GM12865 (cell line): ENCODE results near the gene CDT1.

Experiments
- DNase-seq: peaks from one replicate; pipeline ENCODE4 v3.0.0; 2010; ENCODE audit warnings: low read depth
- H3K4me3 ChIP-seq: 2 replicates; pipeline ENCODE4 v1.5.1; 2011; ENCODE audit warnings: mild to moderate bottlenecking, low read depth, low read length, control low read depth
- CTCF ChIP-seq: IDR thresholded peaks from 2 replicates; pipeline ENCODE4 v1.5.1; 2011; ENCODE audit warnings: low read length, control low read depth, low read depth, inconsistent platforms; ENCODE audit not compliant: insufficient read depth; ENCODE audit errors: missing control alignments

Gene CDT1

GRCh38 chr16:88841521-88842307 is 38.1 kb downstream of the CDT1 start:
- DNase-seq, result no peak
- no peak overlapping the region for H3K4me3 ChIP-seq
- TF ChIP-seq CTCF, result no peak

DNA sequence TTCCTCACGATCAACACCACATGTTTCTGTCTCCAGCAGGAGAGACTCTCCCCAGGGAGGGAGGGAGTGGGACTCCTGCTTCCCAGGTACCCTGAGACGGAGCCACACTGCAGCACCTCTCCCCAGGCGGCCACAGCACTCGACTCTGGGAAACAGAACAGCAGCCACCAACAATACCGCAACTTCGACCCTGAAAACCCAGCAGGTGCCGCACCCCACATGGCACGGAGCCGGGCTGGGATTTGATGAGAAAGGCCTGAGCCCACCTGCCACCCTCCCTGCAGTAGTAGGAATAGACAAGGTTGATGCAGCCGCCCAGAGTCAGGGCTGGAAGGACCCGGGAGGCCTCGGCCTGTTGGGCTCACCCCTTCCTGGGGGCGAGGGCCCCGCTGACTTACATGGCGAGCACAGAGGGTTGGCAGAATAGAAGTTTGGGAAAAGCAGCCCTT is 38.7 kb downstream of the CDT1 start:
- H3K4me3 ChIP-seq, result no peak overlapping the region
- TF ChIP-seq CTCF, result no peak
- DNase-seq, result no peak

GRCh38 chr16:88842806-88843205 is 39.2 kb downstream of the CDT1 start:
- TF ChIP-seq CTCF, result no peak
- no peak for DNase-seq

GRCh38 chr16:88843256-88843655 is 39.7 kb downstream of the CDT1 start:
- no peak overlapping the region for H3K4me3 ChIP-seq
- DNase-seq, result no peak
- no peak for TF ChIP-seq CTCF

More at GRCh38 chr16:88842806-88843205, 39.2 kb downstream of the CDT1 start:
- H3K4me3 ChIP-seq, result no peak overlapping the region

DNA sequence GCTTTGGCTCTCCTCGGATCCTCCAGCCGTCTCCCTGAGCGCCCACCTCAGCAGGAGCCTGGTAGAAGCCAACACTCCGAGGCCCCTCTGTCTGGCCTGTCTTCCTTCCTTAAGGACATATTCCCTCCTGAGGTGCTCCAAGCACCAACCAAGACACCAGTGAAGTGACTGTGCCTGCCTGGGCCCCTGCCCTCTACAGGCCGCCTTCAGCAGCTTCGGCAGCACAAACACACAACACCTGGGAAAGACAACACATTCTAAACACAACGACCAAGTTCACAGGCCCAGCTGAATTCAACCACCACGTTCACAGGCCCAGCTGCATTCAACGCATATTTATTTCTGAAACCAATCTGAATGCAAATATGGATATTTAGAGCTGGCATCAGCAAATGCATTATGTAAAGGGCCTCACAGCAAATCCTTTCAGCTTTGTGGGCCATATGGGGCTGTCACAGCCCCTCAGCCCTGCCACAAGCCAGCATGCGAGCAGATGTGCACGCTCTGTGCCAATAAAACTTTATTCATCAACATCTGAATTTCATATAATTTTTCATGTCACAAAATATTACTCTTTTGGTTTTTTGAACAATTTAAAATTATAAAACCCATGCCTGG is 40.9 kb downstream of the CDT1 start:
- TF ChIP-seq CTCF, result no peak
- no peak for DNase-seq
- no peak overlapping the region for H3K4me3 ChIP-seq

- TF ChIP-seq CTCF, result no peak
- H3K4me3 ChIP-seq, result no peak overlapping the region
- no peak for DNase-seq
Observed at GRCh38 chr16:88846088-88846487, 42.5 kb downstream of the CDT1 start.
